ENCODE results near the gene SNCA. TPM values are rescaled to one million over a fixed set of nuclear protein-coding genes. Genes with fewer than 3 reads are reported as not detected.
A peak's percentile ranks its signal among the peaks of the same experiment; 100 is the strongest.

Gene SNCA
- total and polyA plus RNA-seq, 12 donors, result 1.5 to 28.6 (median 4.7) TPM; not detected in 1

GRCh38 chr4:89769856-89770255, 67.1 kb downstream of the SNCA start:
- H3K27me3 ChIP-seq, result no peaks in the 10 kb centered on the region
- no peak overlapping the region for H3K4me3 ChIP-seq
- H3K36me3 ChIP-seq (replicated peaks in 1 of 2), result no peaks in the 10 kb centered on the region
- no peaks in the 10 kb centered on the region for H3K9me3 ChIP-seq (replicated peaks in 1 of 3)
- 90 to 94% (median 92%) methylated on average over 3 of the region's 3 CpGs for WGBS, 4 donors
- intact Hi-C loops (cut with DNase I), result no loop called here
- TF ChIP-seq POLR2A (IDR thresholded peaks at IDR 0.05) (no peak), CTCF (IDR thresholded peaks at IDR 0.05) (no peak)
- H3K27ac ChIP-seq, result no peak overlapping the region
- peaks cover 10 to 16% of the 10 kb centered on the region in 2 donors for H3K4me1 ChIP-seq (replicated peaks in 1 of 2)
- no peak for DNase-seq

- H3K4me3 ChIP-seq, result no peak overlapping the region
These were observed 69.0 kb downstream of the SNCA start for GRCh38 chr4:89767924-89768323.

GRCh38 chr4:89765966-89766365, 71.0 kb downstream of the SNCA start:
- no peaks in the 10 kb centered on the region for H3K27me3 ChIP-seq
- WGBS, 4 donors, result 22 to 33% (median 31%) methylated on average over 2 of the region's 2 CpGs
- intact Hi-C loops (cut with DNase I), result no loop called here
- no peaks in the 10 kb centered on the region for H3K36me3 ChIP-seq (replicated peaks in 1 of 2)
- peak overlapping the region in 4 of 5 donors; percentile 45 to 58 (median 50) for H3K27ac ChIP-seq
- TF ChIP-seq CTCF (IDR thresholded peaks at IDR 0.05), result no peak
- peak in 1 of 2 donors; percentile 32 for TF ChIP-seq POLR2A (IDR thresholded peaks at IDR 0.05)
- peaks cover 10 to 16% of the 10 kb centered on the region in 2 donors for H3K4me1 ChIP-seq (replicated peaks in 1 of 2)
- no peaks in the 10 kb centered on the region for H3K9me3 ChIP-seq (replicated peaks in 1 of 3)
- peak overlapping the region in 1 of 4 donors; percentile 18 for H3K4me3 ChIP-seq
- DNase-seq, result peak; percentile 40 to 85 (median 63)

More at GRCh38 chr4:89767924-89768323, 69.0 kb downstream of the SNCA start:
- DNase-seq, result no peak
- intact Hi-C loops (cut with DNase I), result no loop called here
- no peak overlapping the region for H3K27ac ChIP-seq
- H3K4me1 ChIP-seq (replicated peaks in 1 of 2), result peaks cover 10 to 16% of the 10 kb centered on the region in 2 donors
- H3K36me3 ChIP-seq (replicated peaks in 1 of 2), result no peaks in the 10 kb centered on the region
- no peaks in the 10 kb centered on the region for H3K27me3 ChIP-seq
- TF ChIP-seq POLR2A (IDR thresholded peaks at IDR 0.05), result no peak
- no peak for TF ChIP-seq CTCF (IDR thresholded peaks at IDR 0.05)
- H3K9me3 ChIP-seq (replicated peaks in 1 of 3), result no peaks in the 10 kb centered on the region

- H3K27ac ChIP-seq, result peak overlapping the region in 4 of 5 donors; percentile 45 to 58 (median 50)
- no peaks in the 10 kb centered on the region for H3K27me3 ChIP-seq
- no peaks in the 10 kb centered on the region for H3K9me3 ChIP-seq (replicated peaks in 1 of 3)
- intact Hi-C loops (cut with DNase I), result no loop called here
- TF ChIP-seq CTCF (IDR thresholded peaks at IDR 0.05) (no peak), POLR2A (IDR thresholded peaks at IDR 0.05) (no peak)
- DNase-seq, result no peak
- peak overlapping the region in 1 of 4 donors; percentile 18 for H3K4me3 ChIP-seq
- 13 to 21% (median 18%) methylated on average over 2 of the region's 2 CpGs for WGBS, 4 donors
- peaks cover 10 to 16% of the 10 kb centered on the region in 2 donors for H3K4me1 ChIP-seq (replicated peaks in 1 of 2)
- H3K36me3 ChIP-seq (replicated peaks in 1 of 2), result no peaks in the 10 kb centered on the region
These were observed 71.4 kb downstream of the SNCA start for GRCh38 chr4:89765528-89765927.
